GM21825 (cell line): ENCODE data around the gene BPIFB4.

ENCODE experiments used
- ATAC-seq: cut with Tn5 transposase; IDR thresholded peaks from one replicate; pipeline ENCODE4 v1.9.1; 2021; ENCODE audit warnings: mild to moderate bottlenecking, moderate library complexity; ENCODE audit not compliant: unreplicated experiment

Gene BPIFB4

DNA sequence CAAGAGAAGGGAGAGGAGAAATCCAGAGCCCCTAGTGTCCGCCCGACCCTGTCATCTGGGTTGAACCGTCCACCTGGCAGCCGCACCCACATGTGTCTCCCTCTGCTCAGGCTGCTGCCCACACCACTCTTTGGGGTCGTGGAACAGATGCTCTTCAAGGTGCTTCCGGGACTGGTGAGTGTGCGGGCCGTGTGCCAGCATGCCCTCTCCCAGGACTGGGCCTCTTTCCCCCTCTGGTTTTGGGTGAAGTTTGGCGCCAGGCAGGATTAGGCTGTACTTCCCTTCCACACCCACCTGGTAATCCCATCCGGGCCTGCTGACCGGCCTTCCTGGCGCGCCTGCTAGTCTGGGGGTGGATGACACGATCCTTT is 17.8 kb upstream of the BPIFB4 start:
- ATAC-seq: no peak

- ATAC-seq: no peak
Measured at GRCh38 chr20:33062105-33062824, 17.2 kb upstream of the BPIFB4 start.

DNA sequence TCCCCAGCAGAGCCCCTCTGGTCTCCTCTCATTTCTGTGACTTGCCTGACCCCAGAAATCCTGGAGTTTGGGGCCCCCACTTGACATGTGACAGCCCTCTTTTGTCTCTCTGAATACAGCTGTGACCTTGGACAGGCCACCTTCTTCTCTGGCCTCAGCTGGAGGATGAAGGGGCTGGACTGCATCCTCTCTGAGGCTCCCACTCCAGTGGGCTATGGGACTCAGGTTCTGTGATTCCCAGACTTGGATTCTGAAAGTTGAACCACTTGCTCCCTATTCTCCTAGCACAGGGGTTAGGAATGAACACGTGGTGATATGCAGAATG is 16.7 kb upstream of the BPIFB4 start:
- ATAC-seq: no peak

GRCh38 chr20:33063271-33063670 is 16.2 kb upstream of the BPIFB4 start:
- no peak for ATAC-seq

GRCh38 chr20:33064572-33065287 is 14.7 kb upstream of the BPIFB4 start:
- ATAC-seq: no peak

GRCh38 chr20:33065785-33066184 is 13.7 kb upstream of the BPIFB4 start:
- no peak for ATAC-seq

DNA sequence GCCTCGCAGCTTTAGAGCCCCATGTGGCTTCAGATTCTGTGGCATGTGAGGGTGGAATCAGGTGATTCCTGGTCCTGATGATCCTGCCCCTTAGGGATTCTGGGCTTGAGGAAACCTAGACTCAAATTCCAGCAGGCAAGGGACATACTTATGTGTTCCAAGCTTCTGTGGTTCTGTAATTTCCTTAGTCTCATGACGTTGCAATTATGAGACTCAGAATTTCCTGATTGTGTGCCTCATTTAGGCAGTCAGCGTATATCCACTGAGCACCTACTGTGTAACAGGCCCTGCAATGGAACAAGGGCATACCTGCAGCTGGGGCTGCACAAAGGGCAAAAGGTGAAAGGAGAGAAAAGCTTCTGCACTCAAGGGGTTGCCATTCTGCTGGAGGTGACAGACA is 11.6 kb upstream of the BPIFB4 start:
- ATAC-seq: no peak

DNA sequence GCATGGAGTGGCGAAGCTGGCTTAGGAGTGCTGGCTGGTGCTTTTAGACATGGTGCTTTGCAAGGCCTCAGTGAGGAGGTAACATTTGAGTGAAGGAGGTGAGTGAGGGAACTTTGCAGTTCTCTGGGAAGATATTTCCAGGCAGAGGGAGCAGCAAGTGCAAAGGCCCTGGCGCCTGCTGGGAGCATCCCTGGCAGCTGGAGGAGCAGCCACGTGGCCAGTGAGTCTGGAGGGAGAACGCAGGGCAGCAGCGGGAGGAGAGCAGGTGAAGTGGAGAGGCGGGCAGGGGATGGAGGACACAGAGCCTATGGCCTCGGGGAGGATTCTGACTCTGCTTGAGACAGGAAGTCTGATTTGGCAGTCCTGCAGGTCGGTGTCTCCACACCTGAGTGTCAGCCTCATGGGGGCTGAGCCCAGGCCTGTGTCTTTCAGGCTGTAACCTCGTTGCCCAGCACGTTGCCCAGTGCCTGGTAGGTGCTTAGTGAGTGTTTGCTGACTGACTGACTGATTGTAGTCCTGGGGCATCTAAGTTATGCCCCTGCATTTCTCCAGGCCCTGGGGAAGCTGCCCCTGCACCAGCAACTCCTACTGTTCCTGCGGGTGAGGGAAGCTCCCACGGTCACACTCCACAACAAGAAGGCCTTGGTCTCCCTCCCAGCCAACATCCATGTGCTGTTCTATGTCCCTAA is 11.0 kb upstream of the BPIFB4 start:
- ATAC-seq: no peak

- ATAC-seq: no peak
Measured at GRCh38 chr20:33069673-33070072, 9.8 kb upstream of the BPIFB4 start.

DNA sequence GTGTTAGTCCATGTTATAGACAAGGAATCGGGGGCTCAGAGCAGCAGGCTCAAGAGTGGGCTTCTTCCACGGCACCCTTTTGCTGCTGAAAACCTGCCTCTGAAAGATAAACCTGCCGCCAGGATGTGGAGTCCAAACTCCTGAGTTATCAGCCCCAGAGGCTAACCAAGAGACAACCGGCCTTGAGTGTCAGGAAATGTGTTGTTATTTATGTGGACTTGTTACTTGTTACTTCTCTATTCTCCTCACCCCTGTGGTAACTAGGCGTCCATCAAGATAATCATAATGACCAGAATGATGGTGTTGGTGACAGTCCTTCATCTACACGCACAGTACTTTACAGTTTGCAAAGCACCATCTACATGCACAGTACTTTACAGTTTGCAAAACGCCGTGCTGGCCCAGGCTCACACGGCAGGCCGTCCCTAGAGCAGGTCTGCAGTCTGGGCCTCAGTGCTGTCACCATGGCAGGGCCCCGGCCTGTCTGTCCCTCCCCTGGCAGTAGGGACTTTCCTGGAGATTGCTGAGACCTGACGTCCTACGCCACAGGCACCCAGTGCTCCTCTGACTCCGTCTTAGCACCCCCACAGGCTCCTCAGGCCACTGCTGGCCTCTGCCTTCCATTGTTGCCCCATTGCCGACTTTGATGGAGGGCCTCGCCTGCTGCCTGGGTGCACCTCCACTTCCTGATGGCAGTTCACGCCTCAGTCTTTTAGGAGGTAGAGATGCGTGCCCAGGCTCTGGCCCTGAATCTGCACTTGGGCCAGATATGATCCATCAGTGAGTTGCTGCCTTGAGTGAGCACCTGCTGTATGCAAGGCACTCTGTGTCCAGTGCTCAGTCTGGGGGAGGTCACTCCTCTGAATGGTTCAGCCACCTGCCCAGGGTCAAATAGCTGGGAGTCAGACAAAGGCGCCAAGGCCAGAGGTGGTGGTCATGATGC is 9.1 kb upstream of the BPIFB4 start:
- no peak for ATAC-seq

GRCh38 chr20:33071198-33071597 is 8.2 kb upstream of the BPIFB4 start:
- no peak for ATAC-seq

DNA sequence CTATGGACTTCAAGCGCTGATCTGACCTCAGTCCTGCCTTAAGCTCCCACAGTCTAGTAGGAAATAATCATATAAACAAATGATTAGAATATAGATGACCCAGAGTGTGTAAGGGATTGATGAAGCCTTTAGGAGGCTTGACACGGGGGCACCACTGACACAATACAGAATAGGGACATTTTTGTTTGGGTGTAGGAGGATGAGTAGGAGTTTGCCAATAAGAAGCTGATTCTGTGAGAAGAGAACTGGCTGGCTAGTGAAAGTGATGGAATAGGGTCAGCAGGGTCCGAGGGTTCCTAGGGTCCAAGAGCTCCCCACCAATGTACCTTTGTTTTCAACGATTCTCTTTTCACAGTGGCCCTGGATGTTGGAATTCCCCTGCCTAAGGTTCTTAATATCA is 7.1 kb upstream of the BPIFB4 start:
- ATAC-seq: no peak

DNA sequence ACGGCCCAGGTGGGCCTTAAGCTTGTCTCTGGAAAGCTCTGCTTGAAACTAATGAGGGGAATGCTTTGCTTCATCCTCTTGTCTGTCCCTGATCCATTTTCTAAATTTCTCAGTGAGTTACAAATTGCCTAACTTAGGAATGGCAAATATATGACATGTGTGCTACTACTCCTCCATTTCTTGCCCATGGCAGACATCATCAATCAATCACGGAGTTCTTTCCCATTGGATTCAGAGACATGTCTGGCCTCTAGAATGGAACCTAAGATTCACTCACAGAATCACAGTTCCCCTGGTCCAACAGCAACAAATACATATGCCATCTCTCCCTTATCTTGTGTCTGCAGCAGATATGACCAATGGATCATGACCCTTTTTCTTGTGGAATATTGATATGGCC is 6.6 kb upstream of the BPIFB4 start:
- ATAC-seq: no peak

GRCh38 chr20:33074675-33075074 is 4.8 kb upstream of the BPIFB4 start:
- no peak for ATAC-seq

- ATAC-seq: no peak
Measured at GRCh38 chr20:33075281-33075680, 4.2 kb upstream of the BPIFB4 start.

DNA sequence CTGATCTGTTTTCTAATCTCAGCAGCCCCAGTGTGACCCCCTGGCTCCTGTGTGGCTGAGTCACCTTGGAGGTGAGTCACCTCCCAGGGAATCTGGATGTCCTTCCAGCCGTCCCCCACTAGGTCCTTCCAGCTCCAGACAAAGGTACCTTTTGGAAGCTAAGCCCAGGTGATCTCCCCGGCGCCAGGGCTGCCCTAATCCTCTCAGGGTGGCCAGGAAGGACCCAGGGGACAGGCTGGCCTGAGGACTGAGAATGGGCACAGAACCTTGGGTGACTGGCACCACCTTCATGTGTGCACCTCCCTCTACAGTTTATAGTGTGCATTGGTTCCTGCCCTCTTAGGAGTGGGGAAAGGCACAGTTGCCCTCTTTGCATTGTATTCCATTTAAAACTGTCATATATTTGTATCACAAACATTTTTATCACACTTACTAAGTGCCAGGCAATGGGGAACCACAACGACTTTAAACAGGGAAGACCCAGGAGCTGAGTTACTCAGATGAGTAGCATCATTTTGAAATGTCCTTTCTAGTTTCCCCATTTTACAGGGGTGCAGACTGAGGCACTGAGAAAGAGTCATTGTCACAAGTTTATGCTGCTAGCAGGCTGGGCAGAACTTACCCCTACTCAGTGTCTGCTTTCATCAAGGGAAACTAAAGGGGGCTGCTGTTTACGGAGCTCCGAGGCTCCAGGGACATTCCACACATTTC is 2.6 kb upstream of the BPIFB4 start:
- no peak for ATAC-seq

DNA sequence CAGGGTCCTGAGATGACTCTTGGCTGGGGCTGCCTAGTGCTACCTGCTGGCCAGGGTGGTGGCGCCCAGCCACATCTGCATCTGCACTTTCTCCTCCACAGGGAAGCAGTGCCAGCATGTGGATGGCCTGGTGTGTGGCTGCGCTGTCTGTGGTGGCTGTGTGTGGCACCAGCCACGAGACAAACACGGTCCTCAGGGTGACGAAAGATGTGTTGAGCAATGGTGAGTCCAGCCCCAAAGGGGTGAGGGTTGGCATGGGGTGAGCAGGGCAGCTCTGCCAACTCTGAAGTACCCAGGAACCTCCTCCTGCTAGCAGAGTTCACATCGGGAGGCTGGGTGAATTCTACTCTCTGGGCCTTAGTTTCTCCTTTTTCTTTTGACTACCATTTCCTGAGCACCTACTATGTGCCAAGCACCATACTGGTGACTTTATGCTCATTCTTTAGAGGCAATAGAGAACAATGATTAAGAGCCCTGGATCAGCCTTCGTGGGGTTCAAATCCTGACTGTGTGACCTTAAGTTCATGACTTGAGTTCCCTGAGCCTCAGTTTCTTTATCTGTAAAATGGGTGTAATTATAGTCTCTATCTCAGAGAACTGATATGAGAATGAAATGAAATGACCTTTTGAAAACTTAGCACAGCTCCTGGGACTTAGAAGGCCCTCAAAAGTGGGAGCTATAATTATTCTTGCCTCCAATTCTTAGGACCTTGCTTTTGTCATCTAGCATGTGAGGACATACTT is 2.1 kb downstream of the BPIFB4 start:
- no peak for ATAC-seq

DNA sequence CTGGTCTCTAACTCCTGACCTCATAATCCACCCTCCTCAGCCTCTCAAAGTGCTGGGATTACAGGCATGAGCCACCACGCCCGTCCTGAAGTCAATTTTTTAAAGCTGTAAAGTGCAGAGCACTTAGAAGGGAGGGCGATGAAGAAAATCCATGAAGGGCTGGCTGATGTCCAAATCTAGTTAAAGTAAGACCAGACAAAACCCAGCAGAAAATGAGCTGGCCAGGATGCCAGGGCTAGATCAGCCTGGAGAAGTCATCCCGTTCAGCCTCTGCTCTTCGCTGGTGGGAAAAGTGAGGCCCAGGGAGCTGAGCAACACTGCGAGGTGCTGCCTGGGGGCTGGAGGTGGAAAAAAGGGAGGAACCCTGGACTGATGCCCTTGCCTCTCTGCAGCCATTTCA is 3.1 kb downstream of the BPIFB4 start:
- ATAC-seq: no peak

- no peak for ATAC-seq
Measured at GRCh38 chr20:33083544-33084340, 4.3 kb downstream of the BPIFB4 start.
